NB4 (cell line): ENCODE data around the gene GRHL3.

Experiments
- DNase-seq: peaks from one replicate; pipeline ENCODE4 v3.0.0; 2010; ENCODE audit warnings: low read depth
- H3K4me3 ChIP-seq: one replicate; pipeline ENCODE4 v1.5.1; 2011; ENCODE audit warnings: mild to moderate bottlenecking, low read depth, low read length, moderate library complexity
- CTCF ChIP-seq: IDR thresholded peaks from one replicate; pipeline ENCODE4 v1.5.1; 2012; ENCODE audit warnings: low read depth, low read length
- MAX ChIP-seq: IDR thresholded peaks from 2 replicates; pipeline ENCODE4 v1.6.1; 2011; ENCODE audit warnings: low read depth, low read length
- MYC ChIP-seq: IDR thresholded peaks from 2 replicates; pipeline ENCODE4 v1.6.1; 2011; ENCODE audit warnings: low read depth, low read length
- POLR2A ChIP-seq: IDR thresholded peaks from 2 replicates; pipeline ENCODE4 v1.6.1; 2011; ENCODE audit warnings: mild to moderate bottlenecking; ENCODE audit not compliant: insufficient read length; ENCODE audit errors: extremely low read depth

The GRHL3 gene

GRCh38 chr1:24319962-24320361, 805 bp downstream of the GRHL3 start:
- DNase-seq = no peak
- no peak for TF ChIP-seq MYC
- no peak for TF ChIP-seq MAX
- TF ChIP-seq CTCF = no peak
- no peak for TF ChIP-seq POLR2A
- no peak overlapping the region for H3K4me3 ChIP-seq

GRCh38 chr1:24321126-24321525, 2.0 kb downstream of the GRHL3 start:
- peak overlapping the region; percentile 46 for H3K4me3 ChIP-seq
- TF ChIP-seq MYC (no peak), MAX (no peak), CTCF (no peak), POLR2A (no peak)
- peak; percentile 61 for DNase-seq

GRCh38 chr1:24321697-24322469, 2.7 kb downstream of the GRHL3 start:
- peak overlapping the region; percentile 46 for H3K4me3 ChIP-seq
- TF ChIP-seq MYC (peak; percentile 15; the same call in 1 of the 2 replicates), MAX (peak; percentile 53; the same call in 1 of the 2 replicates), CTCF (no peak), POLR2A (peak; percentile 60)
- peak; percentile 89 for DNase-seq

- peak overlapping the region; percentile 36 for H3K4me3 ChIP-seq
- peak; percentile 19 for DNase-seq
- no peak for TF ChIP-seq MAX
- TF ChIP-seq MYC = no peak
- no peak for TF ChIP-seq POLR2A
- no peak for TF ChIP-seq CTCF
Observed at GRCh38 chr1:24322470-24323177, 3.5 kb downstream of the GRHL3 start.

- no peak for DNase-seq
Observed at GRCh38 chr1:24323281-24323680, 4.1 kb downstream of the GRHL3 start.

More at GRCh38 chr1:24323281-24323680, 4.1 kb downstream of the GRHL3 start:
- H3K4me3 ChIP-seq = no peak overlapping the region
- TF ChIP-seq MYC (no peak), CTCF (no peak), MAX (no peak), POLR2A (no peak)
